ENCODE results near the gene PBX2. TPM values are rescaled to one million over a fixed set of nuclear protein-coding genes. Genes with fewer than 3 reads are reported as not detected.

The PBX2 gene, protein sequence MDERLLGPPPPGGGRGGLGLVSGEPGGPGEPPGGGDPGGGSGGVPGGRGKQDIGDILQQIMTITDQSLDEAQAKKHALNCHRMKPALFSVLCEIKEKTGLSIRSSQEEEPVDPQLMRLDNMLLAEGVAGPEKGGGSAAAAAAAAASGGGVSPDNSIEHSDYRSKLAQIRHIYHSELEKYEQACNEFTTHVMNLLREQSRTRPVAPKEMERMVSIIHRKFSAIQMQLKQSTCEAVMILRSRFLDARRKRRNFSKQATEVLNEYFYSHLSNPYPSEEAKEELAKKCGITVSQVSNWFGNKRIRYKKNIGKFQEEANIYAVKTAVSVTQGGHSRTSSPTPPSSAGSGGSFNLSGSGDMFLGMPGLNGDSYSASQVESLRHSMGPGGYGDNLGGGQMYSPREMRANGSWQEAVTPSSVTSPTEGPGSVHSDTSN
- total RNA-seq (100 to 1,000 TPM in 4 of 7 donors, 10 to 100 TPM in 3; 77.6 to 160 (median 130) TPM), polyA plus RNA-seq (10 to 100 TPM; 29.6 to 85.2 (median 41.2) TPM)
- long read RNA-seq, donor 1, transcript PBX2-201 (9 exons, 3,205 nt), result major isoform, 9 of 11 reads
- long read RNA-seq, donor 1, partial matches to known transcripts, result 0 of 11 reads
- long read RNA-seq, donor 1, other reads (novel, unspliced or antisense), result 0 of 11 reads
- long read RNA-seq, donor 2, transcript PBX2-201 (9 exons, 3,205 nt), result major isoform, 7 of 11 reads
- long read RNA-seq, donor 2, partial matches to known transcripts, result 0 of 11 reads
- long read RNA-seq, donor 2, other reads (novel, unspliced or antisense), result 0 of 11 reads

GRCh38 chr6:32190054-32190851, at the start of gene PBX2:
Gene PBX2 (minus strand): TSS chr6:32190202. CDS start chr6:32189915, 287 bp downstream.
- Histone ChIP-seq H3K36me3 (peaks cover 0 to 37% (median 21%) of the 10 kb centered on the region in 6 donors), H3K27me3 (replicated peaks in 1 of 7) (no peaks in the 10 kb centered on the region), H3K4me1 (peaks cover 62 to 94% (median 83%) of the 10 kb centered on the region in 6 donors), H3K4me3 (peak within 1 kb of the TSS; percentile 61 to 89 (median 73)), H3K27ac (peak within 1 kb of the TSS; percentile 91 to 100 (median 98)), H3K9me3 (no peaks in the 10 kb centered on the region)
- peak; percentile 96 for DNase-seq
- WGBS, 5 donors, result 0 to 5% (median 2%) methylated on average over 19 to 23 of the region's 23 CpGs
- intact Hi-C loops (cut with DNase I; ENCODE audit: low total_unique reads), result loop anchor here (10.0 kb wide), 1 partner anchor 65 kb away; the partner anchor contains the start of gene ATF6B
- TF ChIP-seq POLR2A (IDR thresholded peaks at IDR 0.05) (peak in 1 of 3 donors; percentile 58), CTCF (IDR thresholded peaks at IDR 0.05 in 8 of 11, conservative IDR thresholded peaks at IDR 0.05 in 3 of 11) (peak in 1 of 11 experiments; percentile 13), POLR2AphosphoS5 (IDR thresholded peaks at IDR 0.05) (peak; percentile 72 to 92 (median 84))

DNA sequence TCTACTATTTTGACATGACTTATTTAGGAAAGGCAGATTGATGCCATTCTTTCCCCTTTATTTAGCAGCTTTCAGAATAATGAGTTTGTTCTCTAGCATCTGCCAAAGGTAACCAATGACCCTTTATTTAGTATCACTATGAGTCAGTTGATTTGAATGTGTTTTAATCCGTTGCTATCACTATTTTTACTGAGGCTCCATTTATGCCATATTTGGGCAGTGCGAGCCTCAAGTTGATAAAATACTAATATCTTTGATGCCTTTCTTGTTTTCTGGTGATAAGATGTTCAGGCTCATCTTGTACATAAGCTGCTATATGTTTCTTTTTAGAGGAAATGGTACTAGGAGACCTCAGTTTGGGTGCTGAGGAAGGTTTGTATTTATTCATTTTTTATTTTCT, 49.5 kb upstream of the PBX2 start:
- 71 to 87% (median 73%) methylated on average over 2 of the region's 2 CpGs for WGBS, 5 donors
- H3K27me3 ChIP-seq (replicated peaks in 1 of 7), result no peaks in the 10 kb centered on the region
- no peaks in the 10 kb centered on the region for H3K36me3 ChIP-seq
- H3K9me3 ChIP-seq, result no peaks in the 10 kb centered on the region
- H3K27ac ChIP-seq, result no peak overlapping the region
- peaks cover 0 to 10% (median 5%) of the 10 kb centered on the region in 6 donors for H3K4me1 ChIP-seq
- DNase-seq, result no peak
- TF ChIP-seq CTCF (IDR thresholded peaks at IDR 0.05 in 8 of 11, conservative IDR thresholded peaks at IDR 0.05 in 3 of 11), result no peak
- TF ChIP-seq POLR2A (IDR thresholded peaks at IDR 0.05), result no peak
- no peak for TF ChIP-seq POLR2AphosphoS5 (IDR thresholded peaks at IDR 0.05)
- intact Hi-C loops (cut with DNase I; ENCODE audit: low total_unique reads), result no loop called here
- H3K4me3 ChIP-seq, result no peak overlapping the region

DNA sequence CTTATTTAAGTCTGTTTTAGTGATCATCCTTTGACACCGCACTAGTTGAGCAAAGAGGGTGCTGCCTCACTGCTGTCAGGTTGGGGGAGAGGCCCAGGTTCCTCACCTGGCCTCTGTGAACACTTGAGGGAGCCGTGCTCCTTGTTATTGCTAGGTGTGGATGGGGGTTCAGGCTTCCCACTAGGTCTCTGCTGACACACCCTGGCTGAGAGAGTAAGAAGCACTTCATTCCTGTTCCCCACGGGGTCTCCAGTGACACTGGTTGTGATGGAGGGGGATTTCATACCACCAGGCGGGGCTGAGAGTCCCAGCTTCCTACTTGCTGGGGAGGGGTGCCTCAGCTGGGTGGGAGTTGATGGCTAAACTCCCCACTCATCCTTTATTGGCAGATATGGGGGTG, 44.9 kb upstream of the PBX2 start:
- no peak for DNase-seq
- H3K27me3 ChIP-seq (replicated peaks in 1 of 7), result no peaks in the 10 kb centered on the region
- TF ChIP-seq POLR2AphosphoS5 (IDR thresholded peaks at IDR 0.05) (no peak), POLR2A (IDR thresholded peaks at IDR 0.05) (no peak), CTCF (IDR thresholded peaks at IDR 0.05 in 8 of 11, conservative IDR thresholded peaks at IDR 0.05 in 3 of 11) (no peak)
- H3K4me1 ChIP-seq, result no peaks in the 10 kb centered on the region
- 45 to 55% (median 51%) methylated on average over 3 to 4 of the region's 4 CpGs for WGBS, 5 donors
- no peaks in the 10 kb centered on the region for H3K36me3 ChIP-seq
- no peaks in the 10 kb centered on the region for H3K9me3 ChIP-seq
- peak overlapping the region in 1 of 8 donors; percentile 34 for H3K27ac ChIP-seq
- H3K4me3 ChIP-seq, result no peak overlapping the region
- intact Hi-C loops (cut with DNase I; ENCODE audit: low total_unique reads), result no loop called here

Measured in spleen (tissue), 13 donors.